BJ (cell line): Measurements from ENCODE around the gene SPAG8. TPM values are rescaled to one million over a fixed set of nuclear protein-coding genes. Genes with fewer than 3 reads are reported as not detected.

Source experiments
- CTCF ChIA-PET: fragments of 350-600 bp; formaldehyde crosslinking; extraction: SDS; loops from one replicate; lab custom pipeline; 2021; ENCODE audit warnings: antibody characterized with exemption, inconsistent platforms; lab: Yijun Ruan, JAX
- POLR2A ChIA-PET: fragments of 300-600 bp; sonication (Branson Sonifier 250); formaldehyde crosslinking; extraction: SDS; loops from one replicate; lab custom pipeline; 2021; ENCODE audit warnings: antibody characterized with exemption; lab: Charles Lee
- DNase-seq: peaks from one replicate; pipeline ENCODE4 v3.0.0-alpha.2; 2011; ENCODE audit warnings: low read depth
- H3K27me3 ChIP-seq: 2 replicates; pipeline ENCODE4 v1.6.0; 2011; ENCODE audit warnings: low read length; ENCODE audit not compliant: control insufficient read depth, insufficient read depth
- H3K36me3 ChIP-seq: 2 replicates; pipeline ENCODE4 v1.5.1; 2011; ENCODE audit warnings: low read length; ENCODE audit not compliant: control insufficient read depth, insufficient read depth
- H3K4me3 ChIP-seq: 2 replicates; pipeline ENCODE4 v1.5.1; 2011; ENCODE audit warnings: low read depth, mild to moderate bottlenecking, control low read depth, low read length
- polyA plus RNA-seq: library from polyadenylated mRNA; depleted of rRNA; stranded (reverse); fragments of >200 nt; gene quantifications from 2 replicates; pipeline ENCODE4 v1.2.3, GENCODE V29; 2011
- TF ChIP-seq, protein P1 (sequence below): IDR thresholded peaks from 2 replicates; pipeline ENCODE4 v1.5.1; 2011; ENCODE audit warnings: low read depth, mild to moderate bottlenecking, control low read depth, inconsistent platforms, low read length, moderate library complexity; ENCODE audit not compliant: insufficient read depth

SPAG8 gene
- polyA plus RNA-seq, 1 experiment = 0.85 TPM

DNA sequence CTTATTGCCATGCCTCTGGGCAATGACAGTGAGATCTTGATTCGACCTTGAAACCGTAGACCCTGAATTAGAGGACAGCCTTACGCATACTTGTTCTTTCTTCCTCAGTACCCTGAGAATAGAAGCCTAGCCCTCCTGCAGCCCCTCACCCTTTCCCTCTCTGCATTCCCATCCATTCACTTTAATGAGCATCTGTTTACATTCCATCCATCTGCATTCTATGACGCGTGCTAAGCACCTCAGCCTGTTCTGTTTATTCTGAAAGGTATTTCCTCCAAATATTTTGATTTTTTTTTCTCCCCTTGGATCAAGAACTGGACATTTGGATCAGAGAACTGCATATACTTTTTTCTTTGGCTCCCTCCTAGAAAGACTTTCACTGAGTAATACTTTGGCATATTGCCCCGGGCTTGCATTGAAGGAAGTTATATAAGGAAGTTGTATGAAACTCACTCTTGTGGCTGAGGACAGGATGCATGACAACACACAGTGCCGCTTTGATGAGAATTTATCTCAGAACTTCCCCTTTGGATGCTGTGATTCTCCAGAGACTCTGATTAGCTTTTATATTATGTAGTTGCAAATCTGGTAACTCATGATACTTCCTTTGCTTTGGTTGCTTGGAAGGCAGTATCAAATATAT is 32.7 kb upstream of the SPAG8 start:
- Histone ChIP-seq H3K27me3 (no peaks in the 10 kb centered on the region), H3K4me3 (no peak overlapping the region), H3K36me3 (peaks cover 4% of the 10 kb centered on the region)
- peak; percentile 42 for DNase-seq
- TF ChIP-seq, protein P1, sequence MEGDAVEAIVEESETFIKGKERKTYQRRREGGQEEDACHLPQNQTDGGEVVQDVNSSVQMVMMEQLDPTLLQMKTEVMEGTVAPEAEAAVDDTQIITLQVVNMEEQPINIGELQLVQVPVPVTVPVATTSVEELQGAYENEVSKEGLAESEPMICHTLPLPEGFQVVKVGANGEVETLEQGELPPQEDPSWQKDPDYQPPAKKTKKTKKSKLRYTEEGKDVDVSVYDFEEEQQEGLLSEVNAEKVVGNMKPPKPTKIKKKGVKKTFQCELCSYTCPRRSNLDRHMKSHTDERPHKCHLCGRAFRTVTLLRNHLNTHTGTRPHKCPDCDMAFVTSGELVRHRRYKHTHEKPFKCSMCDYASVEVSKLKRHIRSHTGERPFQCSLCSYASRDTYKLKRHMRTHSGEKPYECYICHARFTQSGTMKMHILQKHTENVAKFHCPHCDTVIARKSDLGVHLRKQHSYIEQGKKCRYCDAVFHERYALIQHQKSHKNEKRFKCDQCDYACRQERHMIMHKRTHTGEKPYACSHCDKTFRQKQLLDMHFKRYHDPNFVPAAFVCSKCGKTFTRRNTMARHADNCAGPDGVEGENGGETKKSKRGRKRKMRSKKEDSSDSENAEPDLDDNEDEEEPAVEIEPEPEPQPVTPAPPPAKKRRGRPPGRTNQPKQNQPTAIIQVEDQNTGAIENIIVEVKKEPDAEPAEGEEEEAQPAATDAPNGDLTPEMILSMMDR = no peak
- CTCF ChIA-PET = interaction anchor here (0.8 to 2.1 kb wide), 5 partner anchors 11 to 55 kb away, joined by 3 to 8 read pairs (median 6); no protein-coding TSS in a partner anchor
- POLR2A ChIA-PET = no interaction called here

- Histone ChIP-seq H3K36me3 (peaks cover 4% of the 10 kb centered on the region), H3K27me3 (no peaks in the 10 kb centered on the region), H3K4me3 (no peak overlapping the region)
- POLR2A ChIA-PET = no interaction called here
- CTCF ChIA-PET = interaction anchor here (1.4 to 1.8 kb wide), 2 partner anchors 9 to 16 kb away, joined by 5 read pairs; no protein-coding TSS in a partner anchor
- TF ChIP-seq, protein P1 = no peak
- DNase-seq = no peak
Observed at GRCh38 chr9:35842795-35843194, 30.7 kb upstream of the SPAG8 start.

DNA sequence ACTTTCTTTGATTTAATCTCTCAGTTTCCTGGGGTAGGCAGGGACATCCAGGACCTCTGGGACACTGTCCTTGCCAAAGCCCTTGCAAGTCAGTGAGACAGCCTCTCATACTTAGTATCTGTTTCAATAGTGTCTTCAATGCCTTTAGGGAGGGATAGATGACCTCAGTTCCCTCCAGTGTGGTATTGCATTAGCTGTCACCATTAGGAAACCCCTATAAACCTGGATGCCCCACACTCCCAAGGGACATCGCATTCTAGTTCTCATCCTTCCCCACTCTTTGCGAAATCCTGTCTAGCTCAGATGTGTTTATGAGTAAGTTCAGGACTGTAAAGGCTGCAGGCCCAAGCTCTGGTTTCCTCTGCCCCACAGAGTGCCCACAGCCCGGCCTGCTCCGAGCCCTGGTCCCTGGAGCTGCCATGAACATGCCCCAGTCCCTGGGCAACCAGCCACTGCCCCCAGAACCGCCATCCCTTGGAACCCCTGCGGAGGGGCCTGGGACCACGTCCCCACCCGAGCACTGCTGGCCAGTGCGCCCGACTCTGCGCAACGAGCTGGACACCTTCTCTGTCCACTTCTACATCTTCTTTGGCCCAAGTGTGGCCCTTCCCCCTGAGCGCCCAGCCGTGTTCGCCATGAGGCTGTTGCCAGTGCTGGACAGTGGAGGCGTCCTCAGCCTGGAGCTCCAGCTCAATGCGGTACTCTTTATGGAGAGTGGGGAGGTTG is 30.1 kb upstream of the SPAG8 start:
- H3K27me3 ChIP-seq = no peaks in the 10 kb centered on the region
- CTCF ChIA-PET = interaction anchor here (0.6 to 1.8 kb wide), 6 partner anchors 8 to 1654 kb away, joined by 3 to 5 read pairs (median 4); no protein-coding TSS in a partner anchor
- no peak for DNase-seq
- H3K36me3 ChIP-seq = peaks cover 4% of the 10 kb centered on the region
- TF ChIP-seq, protein P1 = no peak
- no peak overlapping the region for H3K4me3 ChIP-seq
- POLR2A ChIA-PET = no interaction called here

DNA sequence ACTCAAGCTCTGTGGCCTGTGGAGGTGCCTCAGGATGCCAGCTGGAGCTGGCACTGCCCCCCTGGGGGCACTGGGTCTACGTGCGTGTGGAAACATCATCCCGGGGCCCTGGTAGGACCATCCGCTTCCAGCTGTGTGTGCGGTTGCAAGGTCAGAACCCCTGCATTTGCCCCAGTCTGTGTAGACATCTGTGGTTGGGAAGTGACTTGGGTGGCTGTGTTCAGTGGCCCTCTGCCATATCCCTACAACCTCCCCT is 29.5 kb upstream of the SPAG8 start:
- H3K4me3 ChIP-seq = no peak overlapping the region
- DNase-seq = no peak
- ChIA-PET CTCF (interaction anchor here (0.6 to 1.8 kb wide), 6 partner anchors 9 to 1653 kb away, joined by 3 to 5 read pairs (median 4); no protein-coding TSS in a partner anchor), POLR2A (no interaction called here)
- H3K27me3 ChIP-seq = no peaks in the 10 kb centered on the region
- TF ChIP-seq, protein P1 = no peak
- H3K36me3 ChIP-seq = peaks cover 3% of the 10 kb centered on the region

- DNase-seq = no peak
- TF ChIP-seq, protein P1 = no peak
- Histone ChIP-seq H3K27me3 (no peaks in the 10 kb centered on the region), H3K4me3 (no peak overlapping the region), H3K36me3 (peaks cover 2% of the 10 kb centered on the region; the same call in 1 of the 2 replicates)
- ChIA-PET CTCF (interaction anchor here (0.6 to 1.8 kb wide), 6 partner anchors 9 to 1653 kb away, joined by 3 to 5 read pairs (median 4); no protein-coding TSS in a partner anchor), POLR2A (no interaction called here)
Observed at GRCh38 chr9:35840881-35841644, 29.0 kb upstream of the SPAG8 start.
